GM08714 (cell line): ENCODE data around the gene BACH2.

Experiments
- H3K4me3 ChIP-seq: fragments of 200-500 bp; sonication (Bioruptor generic); 2 replicates; pipeline ENCODE4 v1.5.1; 2014; ENCODE audit warnings: mild to moderate bottlenecking, low read length, inconsistent platforms
- ZNF274 ChIP-seq: IDR thresholded peaks from 2 replicates; pipeline ENCODE4 v1.6.1; 2012; ENCODE audit warnings: mild to moderate bottlenecking, low read depth, low read length

Gene BACH2

DNA sequence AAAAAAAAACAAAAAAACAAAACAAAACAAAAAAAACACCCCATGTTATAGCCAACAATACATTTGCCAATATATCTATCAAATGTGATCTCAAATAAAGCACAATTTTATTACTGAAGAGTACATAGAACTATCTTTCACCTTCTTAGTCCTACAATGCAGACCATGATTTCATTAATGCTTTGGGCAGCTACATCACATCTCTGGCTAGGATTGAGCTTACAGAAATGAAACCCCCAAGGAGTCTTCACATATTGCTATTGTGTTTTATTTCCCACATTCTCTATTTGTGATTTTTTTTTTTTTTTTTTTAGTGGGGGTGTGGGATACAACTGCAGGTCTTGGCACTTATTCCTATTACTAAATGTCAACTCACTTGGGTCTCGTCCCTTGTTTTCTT, 189.3 kb downstream of the BACH2 start:
- no peak overlapping the region for H3K4me3 ChIP-seq
- no peak for TF ChIP-seq ZNF274

GRCh38 chr6:90106449-90106848, 190.2 kb downstream of the BACH2 start:
- H3K4me3 ChIP-seq: no peak overlapping the region
- no peak for TF ChIP-seq ZNF274

GRCh38 chr6:90105506-90106170, 191.0 kb downstream of the BACH2 start:
- TF ChIP-seq ZNF274: no peak

DNA sequence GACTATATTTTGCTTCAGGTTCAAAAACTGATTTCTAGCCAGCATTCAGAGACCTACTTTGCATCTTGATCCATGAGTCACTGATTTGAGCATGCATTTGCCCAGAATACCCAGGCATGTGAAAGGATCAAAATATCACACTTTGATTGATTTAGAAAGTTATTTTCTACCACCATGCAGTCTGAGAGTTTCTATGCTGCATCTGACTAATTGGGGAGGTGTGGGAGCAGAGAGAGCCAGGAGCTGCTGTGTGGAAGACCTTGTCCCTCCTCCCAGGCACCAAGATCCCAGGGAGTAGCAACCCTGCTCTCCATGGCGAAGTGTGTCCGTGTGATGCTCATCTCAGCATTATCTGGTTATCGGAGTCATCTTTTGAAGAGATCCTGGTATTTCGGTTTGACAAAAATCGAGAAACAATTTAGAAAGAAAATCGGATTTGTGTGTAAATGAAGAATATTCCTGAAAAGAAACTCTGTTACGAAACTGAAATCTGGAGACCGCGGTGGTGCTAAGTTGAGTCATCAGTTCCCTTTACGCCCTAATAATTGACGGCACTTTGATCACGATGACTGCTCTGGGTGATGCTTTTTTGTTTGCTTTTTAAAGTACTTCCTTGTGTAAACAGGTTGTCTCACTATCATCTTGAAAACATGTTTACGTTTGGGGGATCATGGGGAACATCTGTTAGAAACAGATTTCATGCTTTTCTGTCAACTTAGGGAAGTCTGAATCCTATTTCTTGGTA, 193.4 kb downstream of the BACH2 start:
- no peak for TF ChIP-seq ZNF274
- no peak overlapping the region for H3K4me3 ChIP-seq

More at GRCh38 chr6:90105506-90106170, 191.0 kb downstream of the BACH2 start:
- no peak overlapping the region for H3K4me3 ChIP-seq

- no peak overlapping the region for H3K4me3 ChIP-seq
- no peak for TF ChIP-seq ZNF274
These were observed 195.2 kb downstream of the BACH2 start for GRCh38 chr6:90101403-90101802.

- no peak overlapping the region for H3K4me3 ChIP-seq
- no peak for TF ChIP-seq ZNF274
These were observed 196.5 kb downstream of the BACH2 start for GRCh38 chr6:90100059-90100665.

DNA sequence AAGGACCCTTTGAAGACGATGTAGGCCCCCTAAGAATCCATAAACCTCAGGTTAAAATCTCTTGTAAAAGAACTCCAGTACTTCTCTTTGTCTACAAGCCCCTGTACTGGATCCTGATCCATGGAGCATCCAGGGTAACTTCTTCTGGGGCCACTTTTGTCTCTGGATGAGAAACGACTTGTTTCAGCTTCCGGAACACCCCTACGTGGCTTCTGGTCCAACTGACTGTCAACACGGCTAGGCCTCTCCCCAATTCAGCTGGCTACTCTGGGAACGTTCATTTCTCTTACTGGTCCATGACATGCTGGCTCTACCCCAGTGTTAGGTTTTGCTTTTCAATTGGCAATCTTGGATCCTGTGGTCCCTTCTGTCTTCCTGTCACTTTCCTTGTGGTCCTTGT, 198.0 kb downstream of the BACH2 start:
- H3K4me3 ChIP-seq: no peak overlapping the region
- TF ChIP-seq ZNF274: no peak

DNA sequence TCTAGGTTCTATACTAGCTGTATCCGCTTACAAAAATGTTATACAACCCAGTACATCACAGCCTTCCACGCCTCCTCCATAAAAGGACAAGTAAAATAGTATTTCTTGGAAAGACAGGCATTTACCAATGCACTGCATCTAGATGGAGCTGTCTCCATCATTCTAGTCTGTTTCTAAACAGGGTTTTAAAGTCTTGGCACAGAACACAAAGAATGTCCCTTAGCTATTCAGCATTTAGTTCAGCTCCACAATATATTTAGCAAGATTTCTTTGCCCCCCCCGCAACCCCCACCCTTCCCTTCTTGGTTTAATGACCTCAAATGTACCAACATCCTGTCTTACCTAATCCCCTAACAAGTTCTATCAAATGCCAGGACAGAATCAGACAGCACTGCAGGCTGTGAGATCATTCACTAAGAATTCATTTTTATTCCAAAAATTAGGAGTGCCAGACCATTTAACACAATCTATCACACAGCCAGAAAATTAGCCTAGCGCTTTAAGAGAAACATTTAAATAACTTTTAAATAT, 198.6 kb downstream of the BACH2 start:
- no peak for TF ChIP-seq ZNF274
- no peak overlapping the region for H3K4me3 ChIP-seq

- no peak overlapping the region for H3K4me3 ChIP-seq
- no peak for TF ChIP-seq ZNF274
These were observed 199.3 kb downstream of the BACH2 start for GRCh38 chr6:90097356-90097755.

DNA sequence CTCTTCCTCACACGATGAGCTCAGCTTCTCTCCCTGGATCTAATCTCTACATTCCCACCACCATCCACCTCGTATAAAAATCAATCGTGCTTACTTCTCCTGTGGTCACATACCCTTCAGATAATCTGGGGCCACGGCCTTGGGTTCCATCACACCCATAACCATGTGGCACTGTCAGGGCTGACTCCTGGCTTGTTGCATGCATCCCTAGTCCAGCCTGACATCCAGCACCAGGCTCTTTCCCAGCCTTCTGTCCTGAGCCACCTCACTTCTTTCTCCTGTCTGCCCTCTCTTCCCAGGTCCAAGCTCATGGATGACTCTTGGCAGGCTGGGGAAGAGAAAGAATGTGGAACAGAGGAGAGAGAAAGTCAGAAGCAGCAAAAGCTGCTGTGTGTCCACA, 199.8 kb downstream of the BACH2 start:
- no peak overlapping the region for H3K4me3 ChIP-seq
- no peak for TF ChIP-seq ZNF274

GRCh38 chr6:90095788-90096187, 200.9 kb downstream of the BACH2 start:
- TF ChIP-seq ZNF274: no peak

DNA sequence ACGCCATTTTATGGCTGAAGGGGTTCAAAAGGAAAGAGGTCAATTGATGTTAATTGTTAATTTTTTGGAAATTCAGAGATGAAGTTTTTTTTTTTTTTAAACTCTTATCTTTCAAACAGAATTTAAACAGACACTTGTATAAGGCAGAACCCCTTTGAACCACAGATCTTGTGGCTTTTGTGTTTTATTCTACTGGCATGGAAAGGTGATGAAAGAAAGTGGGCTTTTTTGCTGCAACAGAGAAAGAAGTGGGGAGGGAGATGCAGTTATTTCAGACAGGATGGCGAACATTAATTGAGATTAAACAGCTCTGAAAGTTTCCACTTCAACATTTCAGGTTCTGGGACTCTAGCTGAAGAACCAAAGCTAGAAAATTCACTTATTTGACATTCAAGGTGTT, 201.5 kb downstream of the BACH2 start:
- no peak for TF ChIP-seq ZNF274

More at GRCh38 chr6:90095788-90096187, 200.9 kb downstream of the BACH2 start:
- no peak overlapping the region for H3K4me3 ChIP-seq

GRCh38 chr6:90093558-90094073, 203.0 kb downstream of the BACH2 start:
- TF ChIP-seq ZNF274: no peak
- H3K4me3 ChIP-seq: no peak overlapping the region

More for the DNA sequence above, 201.5 kb downstream of the BACH2 start:
- H3K4me3 ChIP-seq: no peak overlapping the region

GRCh38 chr6:90090866-90091265, 205.8 kb downstream of the BACH2 start:
- TF ChIP-seq ZNF274: no peak
- H3K4me3 ChIP-seq: no peak overlapping the region

DNA sequence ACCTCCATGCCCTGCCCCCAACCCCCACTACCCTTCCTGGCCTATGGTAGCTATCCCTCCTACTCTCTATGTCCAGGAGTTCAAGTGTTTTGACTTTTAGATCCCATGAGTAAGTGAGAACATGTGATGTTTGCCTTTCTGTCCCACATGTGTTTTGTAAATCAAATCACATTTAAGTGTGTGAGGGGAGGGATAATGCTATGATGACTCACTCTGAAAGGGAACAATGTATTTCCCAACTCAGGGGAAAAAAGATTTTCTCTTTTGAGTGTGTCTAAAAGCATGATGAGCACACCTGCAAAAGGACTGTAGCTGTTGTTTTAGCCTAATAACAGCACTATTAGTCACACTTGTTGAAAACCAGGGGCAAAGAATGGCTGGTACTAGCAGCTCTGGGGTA, 208.6 kb downstream of the BACH2 start:
- H3K4me3 ChIP-seq: no peak overlapping the region
- no peak for TF ChIP-seq ZNF274
